Measurements from ENCODE around the gene MSANTD7. TPM values are rescaled to one million over a fixed set of nuclear protein-coding genes. Genes with fewer than 3 reads are reported as not detected.
A peak's percentile ranks its signal among the peaks of the same experiment; 100 is the strongest.
"Not testable (repeated sequence)": the region's sequence is repeated elsewhere in the genome, so short reads cannot be mapped to it uniquely, and the experiment has no call there.

MSANTD7 gene
- total RNA-seq: 6.0 TPM
- long read RNA-seq, full-length matches to known transcripts: 9 of 11 reads
- long read RNA-seq, partial matches to known transcripts: 1 of 11 reads
- long read RNA-seq, other reads (novel, unspliced or antisense): 1 of 11 reads

GRCh38 chr10:14837757-14838581 lies at the start of gene MSANTD7, which contains the start of the genes CDNF and HSPA14:
MSANTD7 (plus strand) TSS chr10:14838306; CDS start chr10:14842285, 3,979 bp downstream.
CDNF (minus strand) TSS chr10:14838037; CDS start chr10:14837946, 91 bp downstream.
HSPA14 (plus strand) TSS chr10:14838306; CDS start chr10:14838403, 97 bp downstream.
- peak; percentile 100 for DNase-seq (ENCODE audit: low spot score)
- intact Hi-C loops (cut with DNase I): loop anchor here (2.0 to 5.0 kb wide), 3 partner anchors 41 to 236 kb away; partner anchors contain the start of genes DCLRE1C and SUV39H2

GRCh38 chr10:14798636-14799035 lies 39.5 kb upstream of the MSANTD7 start:
- intact Hi-C loops (cut with DNase I): no loop called here
- no peak for DNase-seq (ENCODE audit: low spot score)

GRCh38 chr10:14800397-14800796 lies 37.7 kb upstream of the MSANTD7 start:
- no peak for DNase-seq (ENCODE audit: low spot score)
- intact Hi-C loops (cut with DNase I): no loop called here

GRCh38 chr10:14801723-14802122 lies 36.4 kb upstream of the MSANTD7 start:
- DNase-seq (ENCODE audit: low spot score): no peak
- intact Hi-C loops (cut with DNase I): no loop called here

DNA sequence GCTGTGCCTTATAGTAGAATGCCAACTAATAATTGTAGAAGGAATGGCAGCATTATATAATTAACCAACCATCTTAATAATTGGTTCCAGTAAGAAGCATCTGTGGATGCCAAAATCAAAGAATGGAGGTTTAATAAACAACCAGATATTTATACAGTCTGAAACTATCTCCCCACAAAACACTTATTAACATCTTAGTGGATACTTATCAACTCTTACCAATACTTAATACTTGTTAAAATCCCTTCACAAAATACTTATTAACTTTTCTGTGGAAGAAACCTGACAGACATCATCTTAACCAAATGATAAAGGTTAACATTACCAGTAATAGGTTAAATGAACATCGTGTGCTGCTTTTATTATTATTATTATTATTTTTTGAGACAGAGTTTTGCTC lies 34.3 kb upstream of the MSANTD7 start:
- intact Hi-C loops (cut with DNase I): no loop called here
- DNase-seq (ENCODE audit: low spot score): no peak

- DNase-seq (ENCODE audit: low spot score): no peak
- intact Hi-C loops (cut with DNase I): no loop called here
Observed at GRCh38 chr10:14806318-14806717, 31.8 kb upstream of the MSANTD7 start.

DNA sequence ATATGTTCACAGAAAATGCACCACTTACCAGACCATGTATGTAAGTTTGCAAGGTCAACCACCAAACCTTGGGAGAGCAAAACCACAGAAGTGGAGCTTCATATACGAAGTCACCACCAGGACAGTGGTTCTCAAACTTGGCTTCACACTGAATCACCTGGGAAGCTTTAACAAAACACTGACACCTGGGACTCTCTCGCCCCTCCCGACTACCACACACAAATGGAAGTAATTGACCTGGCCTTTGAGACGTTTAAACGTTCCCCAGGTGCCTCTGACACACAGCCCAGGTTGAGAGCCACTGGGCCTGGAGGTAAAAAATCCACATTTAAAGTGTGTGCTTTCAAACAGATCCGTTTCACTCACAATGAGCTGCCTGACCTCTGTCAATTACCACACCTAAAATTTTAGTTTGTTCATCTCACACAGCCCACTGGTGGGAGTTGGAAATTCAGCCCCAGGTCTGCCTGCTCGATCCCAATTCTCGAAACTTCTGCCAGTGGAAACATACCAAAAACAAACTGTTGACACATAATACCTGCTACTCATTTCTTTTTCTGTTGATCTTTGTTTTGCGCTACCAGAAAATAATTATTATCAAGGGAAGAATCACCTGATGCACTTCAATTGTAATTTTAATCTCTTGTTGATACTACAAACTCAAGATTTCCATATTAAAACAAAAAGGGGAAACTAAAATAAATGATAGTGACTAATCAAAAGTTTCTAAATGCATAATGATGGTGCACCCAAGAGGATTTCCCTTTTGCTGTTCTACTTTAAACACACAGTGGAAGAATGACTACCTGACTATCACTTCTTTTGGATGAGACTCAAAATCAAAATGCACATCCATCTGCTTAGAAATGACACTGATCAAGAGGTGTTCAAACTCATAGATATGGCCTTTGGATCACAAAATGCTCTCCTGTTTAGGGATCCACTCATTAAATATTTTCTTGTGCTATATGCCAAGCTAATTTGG lies 26.8 kb upstream of the MSANTD7 start:
- intact Hi-C loops (cut with DNase I): loop anchor here (5.0 kb wide), 1 partner anchor 154 kb away; no protein-coding TSS in a partner anchor
- DNase-seq (ENCODE audit: low spot score): no peak

DNA sequence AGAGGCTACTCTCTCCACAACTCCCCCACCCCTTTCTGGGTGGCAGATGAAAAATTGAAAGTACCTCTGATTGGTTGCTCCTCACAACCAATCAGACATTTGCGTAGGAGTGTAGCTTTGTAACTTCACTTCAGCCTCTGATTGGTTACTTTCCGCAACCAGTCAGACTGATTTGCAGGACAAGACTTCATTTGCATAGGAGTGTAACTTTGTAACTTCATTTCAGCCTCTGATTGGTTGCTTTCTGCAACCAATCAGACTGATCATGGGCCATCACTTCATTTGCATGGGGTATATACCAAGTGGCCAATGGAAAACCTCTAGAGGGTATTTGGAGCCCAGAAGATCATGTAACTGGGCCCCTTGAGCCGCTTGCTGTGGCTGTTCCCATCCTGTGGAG lies 25.8 kb upstream of the MSANTD7 start:
- intact Hi-C loops (cut with DNase I): loop anchor here (5.0 kb wide), 1 partner anchor 155 kb away; no protein-coding TSS in a partner anchor
- no peak for DNase-seq (ENCODE audit: low spot score)

DNA sequence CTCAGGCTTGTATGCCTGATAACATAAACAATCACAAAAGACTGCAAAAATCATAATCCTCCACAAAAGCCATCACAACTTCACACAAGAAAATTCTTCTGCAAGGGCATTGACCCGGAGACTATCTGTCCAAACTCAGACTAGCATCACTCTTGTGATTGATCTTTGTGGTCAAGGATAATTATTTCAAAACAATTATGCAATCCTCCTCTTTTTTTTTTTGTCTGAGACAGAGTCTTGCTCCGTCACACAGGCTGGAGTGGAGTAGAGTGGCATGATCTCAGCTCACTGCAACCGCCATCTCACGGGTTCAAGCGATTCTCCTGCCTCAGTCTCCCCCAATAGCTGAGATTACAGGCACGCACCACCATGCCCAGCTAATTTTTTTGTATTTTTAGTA lies 22.4 kb upstream of the MSANTD7 start:
- no peak for DNase-seq (ENCODE audit: low spot score)
- intact Hi-C loops (cut with DNase I): no loop called here

GRCh38 chr10:14816717-14817116 lies 21.4 kb upstream of the MSANTD7 start:
- intact Hi-C loops (cut with DNase I); DNase-seq (ENCODE audit: low spot score): not testable (repeated sequence)

- intact Hi-C loops (cut with DNase I): loop anchor here (5.0 kb wide), 2 partner anchors 283 to 323 kb away; no protein-coding TSS in a partner anchor
Observed at GRCh38 chr10:14820010-14820774, 17.9 kb upstream of the MSANTD7 start.

GRCh38 chr10:14820775-14821154 lies 17.3 kb upstream of the MSANTD7 start:
- intact Hi-C loops (cut with DNase I): loop anchor here (5.0 kb wide), 2 partner anchors 283 to 323 kb away; no protein-coding TSS in a partner anchor

More at GRCh38 chr10:14820010-14820774, 17.9 kb upstream of the MSANTD7 start:
- DNase-seq (ENCODE audit: low spot score): no peak

GRCh38 chr10:14821635-14822375 lies 16.3 kb upstream of the MSANTD7 start:
- intact Hi-C loops (cut with DNase I): loop anchor here (5.0 kb wide), 2 partner anchors 285 to 325 kb away; no protein-coding TSS in a partner anchor
- no peak for DNase-seq (ENCODE audit: low spot score)

More at GRCh38 chr10:14820775-14821154, 17.3 kb upstream of the MSANTD7 start:
- DNase-seq (ENCODE audit: low spot score): no peak

- intact Hi-C loops (cut with DNase I): loop anchor here (5.0 kb wide), 2 partner anchors 286 to 326 kb away; no protein-coding TSS in a partner anchor
- DNase-seq (ENCODE audit: low spot score): no peak
Observed at GRCh38 chr10:14822879-14823755, 15.0 kb upstream of the MSANTD7 start.

GRCh38 chr10:14823966-14824365 lies 14.1 kb upstream of the MSANTD7 start:
- intact Hi-C loops (cut with DNase I): loop anchor here (5.0 kb wide), 2 partner anchors 287 to 327 kb away; no protein-coding TSS in a partner anchor
- no peak for DNase-seq (ENCODE audit: low spot score)

- DNase-seq (ENCODE audit: low spot score): no peak
- intact Hi-C loops (cut with DNase I): no loop called here
Observed at GRCh38 chr10:14826076-14826829, 11.9 kb upstream of the MSANTD7 start.

Measured in cardiac septum (tissue), 1 donor.